A549 (cell line): ENCODE measurements around the gene NR1H4. TPM values are rescaled to one million over a fixed set of nuclear protein-coding genes. Genes with fewer than 3 reads are reported as not detected.

ENCODE experiments used
- ATAC-seq, 2 experiments: fragments of 200-7000 bp in 1 of 2; fragments of >200 bp in 1 of 2; cut with Nextera tagmentation in 1 of 2; cut with Tn5 transposase in 1 of 2; 3 replicates each; pipeline versions ENCODE4 v1.8.0 to v1.9.1; 2018 to 2020; ENCODE audit warnings: mild to moderate bottlenecking in 1 of 2, moderate library complexity in 1 of 2
- CTCF ChIA-PET: fragments of 300-600 bp; sonication (Branson Sonifier 250); formaldehyde crosslinking; extraction: SDS; loops from one replicate; lab custom pipeline; 2021; ENCODE audit warnings: antibody characterized with exemption, inconsistent platforms; lab: Yijun Ruan, JAX
- POLR2A ChIA-PET: fragments of 350-600 bp; formaldehyde crosslinking; extraction: SDS; loops from one replicate; lab custom pipeline; 2021; ENCODE audit warnings: antibody characterized with exemption, inconsistent platforms; lab: Yijun Ruan, JAX
- DNase-seq, 2 experiments: peaks; one replicate each; pipeline versions ENCODE4 v3.0.0 to v3.0.0-alpha.2; 2011 to 2016; ENCODE audit warnings: low read depth in 1 of 2, low spot score in 1 of 2
- FAIRE-seq: peaks from 2 replicates; lab custom pipeline; 2011; peaks lifted over from hg19 to GRCh38; lab: Jason Lieb, UNC
- H3K27ac ChIP-seq, 2 experiments: fragments of >200 bp; sonication (Bioruptor Twin); formaldehyde crosslinking; 3 replicates each; pipeline ENCODE4 v1.5.1; 2016 to 2017
- H3K4me1 ChIP-seq: fragments of >200 bp; sonication (Bioruptor Twin); formaldehyde crosslinking; 3 replicates; pipeline ENCODE4 v1.6.1; 2016
- H3K4me2 ChIP-seq: fragments of >200 bp; sonication (Bioruptor Twin); formaldehyde crosslinking; 3 replicates; pipeline ENCODE4 v1.6.1; 2016
- H3K4me3 ChIP-seq: fragments of >200 bp; sonication (Bioruptor Twin); formaldehyde crosslinking; 3 replicates; pipeline ENCODE4 v1.5.1; 2016
- H3K9me3 ChIP-seq: fragments of >200 bp; sonication (Bioruptor Twin); formaldehyde crosslinking; 3 replicates; pipeline ENCODE4 v1.6.1; 2016
- CBX2 ChIP-seq: fragments of 200-600 bp; sonication (generic); IDR thresholded peaks from 2 replicates; pipeline ENCODE4 v1.6.1; 2016; ENCODE audit warnings: low read depth, mild to moderate bottlenecking, borderline replicate concordance
- CEBPB ChIP-seq, 2 experiments: fragments of >200 bp in 1 of 2; sonication (Bioruptor Twin) in 1 of 2; formaldehyde crosslinking in 1 of 2; IDR thresholded peaks; 2 replicates each; pipeline ENCODE4 v1.6.1; 2012 to 2016
- CHD2 ChIP-seq: fragments of 150-350 bp; IDR thresholded peaks from 2 replicates; pipeline ENCODE4 v1.6.1; 2014; ENCODE audit warnings: low read length; ENCODE audit not compliant: partially characterized antibody
- CTCF ChIP-seq: fragments of >200 bp; sonication (Bioruptor Twin); formaldehyde crosslinking; IDR thresholded peaks from 3 replicates; pipeline ENCODE4 v1.5.1; 2016
- EHMT2 ChIP-seq: fragments of 200-600 bp; sonication (generic); IDR thresholded peaks from 2 replicates; pipeline ENCODE4 v1.6.1; 2016; ENCODE audit warnings: antibody characterized with exemption, low read depth, mild to moderate bottlenecking, moderate library complexity
- ESRRA ChIP-seq: fragments of 150-350 bp; IDR thresholded peaks from 2 replicates; pipeline ENCODE4 v1.6.1; 2014; ENCODE audit warnings: mild to moderate bottlenecking, low read length, borderline replicate concordance
- FOXS1 ChIP-seq: fragments of 250-450 bp; sonication (Bioruptor Pico); IDR thresholded peaks from 2 replicates; pipeline ENCODE4 v1.5.0; 2020; ENCODE audit warnings: mild to moderate bottlenecking, moderate library complexity
- HDAC2 ChIP-seq: fragments of 200-600 bp; sonication (generic); IDR thresholded peaks from 2 replicates; pipeline ENCODE4 v1.6.1; 2016
- HOXB13 ChIP-seq: fragments of 250-450 bp; sonication (Bioruptor Pico); IDR thresholded peaks from 2 replicates; pipeline ENCODE4 v1.5.0; 2020; ENCODE audit warnings: low read depth, mild to moderate bottlenecking, moderate library complexity
- HOXB5 ChIP-seq: fragments of 250-450 bp; sonication (Bioruptor Pico); IDR thresholded peaks from 2 replicates; pipeline ENCODE4 v1.5.0; 2020; ENCODE audit warnings: mild to moderate bottlenecking, moderate library complexity
- JUNB ChIP-seq: fragments of >200 bp; sonication (Bioruptor Twin); formaldehyde crosslinking; IDR thresholded peaks from 2 replicates; pipeline ENCODE4 v1.6.1; 2016
- MAFK ChIP-seq: fragments of 450-650 bp; IDR thresholded peaks from 2 replicates; pipeline ENCODE4 v1.6.1; 2014; ENCODE audit not compliant: partially characterized antibody
- MYC ChIP-seq: IDR thresholded peaks from 2 replicates; pipeline ENCODE4 v1.6.1; 2012; ENCODE audit warnings: mild to moderate bottlenecking, inconsistent platforms, low read length, improper control_type of control experiment, borderline replicate concordance
- RAD21 ChIP-seq, 2 experiments: fragments of >200 bp in 1 of 2; sonication (Bioruptor Twin) in 1 of 2; formaldehyde crosslinking in 1 of 2; IDR thresholded peaks in 1 of 2; conservative IDR thresholded peaks in 1 of 2; 2 replicates in 1 of 2; 3 replicates in 1 of 2; pipeline ENCODE4 v1.6.1; 2012 to 2018; ENCODE audit warnings: inconsistent platforms in 1 of 2
- SMC3 ChIP-seq: fragments of >200 bp; sonication (Bioruptor Twin); formaldehyde crosslinking; IDR thresholded peaks from 3 replicates; pipeline ENCODE4 v1.6.1; 2018; ENCODE audit warnings: inconsistent platforms
- TFCP2L1 ChIP-seq: fragments of 250-450 bp; sonication (Bioruptor Pico); IDR thresholded peaks from 2 replicates; pipeline ENCODE4 v1.5.0; 2021; ENCODE audit warnings: mild to moderate bottlenecking
- TP53 ChIP-seq: fragments of 250-450 bp; sonication (Bioruptor Pico); IDR thresholded peaks from 2 replicates; pipeline ENCODE4 v1.5.0; 2021; ENCODE audit warnings: mild to moderate bottlenecking, moderate library complexity
- ZFP36 ChIP-seq: fragments of 450-650 bp; IDR thresholded peaks from 2 replicates; pipeline ENCODE4 v1.6.1; 2014; ENCODE audit warnings: borderline replicate concordance; ENCODE audit not compliant: partially characterized antibody
- ZSCAN20 ChIP-seq: fragments of 250-450 bp; sonication (Bioruptor Pico); IDR thresholded peaks from 2 replicates; pipeline ENCODE4 v1.8.0; 2022; ENCODE audit warnings: mild to moderate bottlenecking, moderate library complexity
- WGBS: methylation state at CpG from one replicate; pipeline ENCODE4 v1.1.6; 2017; ENCODE audit errors: missing lambda C conversion rate; 5-methylcytosine and 5-hydroxymethylcytosine counted together
- polyA plus RNA-seq, 4 experiments: library from polyadenylated mRNA; depleted of rRNA in 3 of 4; stranded (reverse); fragments of >200 nt; fragmentation: RNase III in 1 of 4; extraction: RNeasy Plus Mini Kit Qiagen cat#74134 plus additional on column Dnase treatment in 1 of 4; gene quantifications; 2 replicates in 3 of 4; 3 replicates in 1 of 4; pipeline ENCODE4 v1.2.3, GENCODE V29; 2011 to 2017
- TF ChIP-seq, protein P1 (sequence below): fragments of 450-650 bp; IDR thresholded peaks from 2 replicates; pipeline ENCODE4 v1.6.1; 2014; ENCODE audit warnings: antibody characterized with exemption

Gene NR1H4
- polyA plus RNA-seq, 2 of the 4 experiments (the other 2 are of a cell fraction), result 0.40 to 1.4 TPM

- H3K4me2 ChIP-seq, result peak overlapping the region; percentile 42
- peak in 1 of 2 experiments; percentile 56; a peak in 2 of 6 replicates for ATAC-seq
Measured at GRCh38 chr12:100544165-100544564, 70.5 kb downstream of the NR1H4 start.

GRCh38 chr12:100545092-100545491 is 71.4 kb downstream of the NR1H4 start:
- no peak for TF ChIP-seq ESRRA
- no peak for TF ChIP-seq ZFP36
- TF ChIP-seq HDAC2, result no peak
- TF ChIP-seq HOXB5 (CRISPR knock-in tag), result no peak
- no peak for TF ChIP-seq ZSCAN20
- no peak for TF ChIP-seq TFCP2L1 (CRISPR knock-in tag)
- WGBS, result 81% methylated on average over 1 of the region's 1 CpG
- no peak for FAIRE-seq
- CTCF ChIA-PET, result interaction anchor here (0.7 to 1.6 kb wide), 5 partner anchors 10 to 199 kb away, joined by 3 to 7 read pairs (median 4); no protein-coding TSS in a partner anchor
- no peak overlapping the region for H3K4me3 ChIP-seq
- no peak overlapping the region for H3K27ac ChIP-seq
- H3K9me3 ChIP-seq, result no peaks in the 10 kb centered on the region
- DNase-seq, result peak in 1 of 2 experiments; percentile 16
- peak overlapping the region; percentile 42 for H3K4me2 ChIP-seq
- ATAC-seq, result peak in 1 of 2 experiments; percentile 83; a peak in 3 of 6 replicates
- peaks cover 16% of the 10 kb centered on the region for H3K4me1 ChIP-seq
- POLR2A ChIA-PET, result no interaction called here

More at GRCh38 chr12:100544165-100544564, 70.5 kb downstream of the NR1H4 start:
- Histone ChIP-seq H3K27ac (no peak overlapping the region), H3K9me3 (no peaks in the 10 kb centered on the region), H3K4me1 (peaks cover 16% of the 10 kb centered on the region), H3K4me3 (no peak overlapping the region)
- ChIA-PET POLR2A (no interaction called here), CTCF (interaction anchor here (0.9 to 3.4 kb wide), 5 partner anchors 9 to 192 kb away, joined by 3 to 16 read pairs (median 3); no protein-coding TSS in a partner anchor)
- TF ChIP-seq HOXB13 (CRISPR knock-in tag) (no peak), MAFK (peak; percentile 40), JUNB (peak; percentile 31; the same call in 1 of the 2 replicates)
- FAIRE-seq (no peak), DNase-seq (peak in 1 of 2 experiments; percentile 5)
- WGBS, result 59% methylated on average over 4 of the region's 4 CpGs

DNA sequence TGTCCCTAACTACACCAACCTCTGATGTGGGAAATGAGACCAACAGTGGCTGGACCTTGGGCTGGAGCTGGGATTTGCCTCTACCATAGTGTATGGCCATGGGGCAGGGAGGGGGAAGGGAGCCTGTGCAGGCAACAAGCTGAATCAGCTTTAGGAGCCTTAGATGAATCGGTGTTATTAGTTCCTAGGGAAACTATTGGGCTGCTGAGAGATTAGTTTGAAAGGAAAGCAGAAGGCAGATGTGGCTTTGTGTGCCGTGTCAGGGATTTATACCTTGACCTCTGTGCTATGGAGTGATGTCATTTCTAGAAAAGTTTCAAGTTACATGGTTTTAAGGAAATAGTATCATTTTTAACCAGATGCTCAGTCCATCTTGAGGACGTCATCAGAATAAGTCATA is 80.3 kb downstream of the NR1H4 start:
- H3K4me1 ChIP-seq, result peaks cover 11% of the 10 kb centered on the region; the same call in 2 of the 3 replicates
- TF ChIP-seq CHD2, result no peak
- TF ChIP-seq MAFK, result peak; percentile 11
- 45% methylated on average over 3 of the region's 3 CpGs for WGBS
- FAIRE-seq, result no peak
- no peak overlapping the region for H3K4me2 ChIP-seq
- DNase-seq, result peak in 1 of 2 experiments; percentile 16
- ChIA-PET POLR2A (no interaction called here), CTCF (interaction anchor here (0.7 to 6.1 kb wide), 20 partner anchors 8 to 322 kb away, joined by 3 to 96 read pairs (median 3); no protein-coding TSS in a partner anchor)
- no peak overlapping the region; a peak in 1 of 6 replicates for H3K27ac ChIP-seq
- H3K4me3 ChIP-seq, result no peak overlapping the region
- ATAC-seq, result peak; percentile 46 to 47; a peak in 4 of 6 replicates
- no peaks in the 10 kb centered on the region for H3K9me3 ChIP-seq

- Histone ChIP-seq H3K27ac (no peak overlapping the region), H3K4me3 (no peak overlapping the region), H3K4me2 (no peak overlapping the region), H3K9me3 (no peaks in the 10 kb centered on the region)
- ATAC-seq, result peak; percentile 91 to 94
- TF ChIP-seq HDAC2 (no peak), SMC3 (peak; percentile 99), CBX2 (no peak), FOXS1 (CRISPR knock-in tag) (peak; percentile 99), TP53 (CRISPR knock-in tag) (no peak), CTCF (peak; percentile 99), MYC (no peak), RAD21 (conservative IDR thresholded peaks at IDR 0.05 in 1 of 2, IDR thresholded peaks at IDR 0.05 in 1 of 2) (peak; percentile 99), EHMT2 (no peak), CEBPB (IDR thresholded peaks at IDR 0.05) (peak in 1 of 2 experiments; percentile 51; a peak in 2 of 4 replicates)
- TF ChIP-seq, protein P1, sequence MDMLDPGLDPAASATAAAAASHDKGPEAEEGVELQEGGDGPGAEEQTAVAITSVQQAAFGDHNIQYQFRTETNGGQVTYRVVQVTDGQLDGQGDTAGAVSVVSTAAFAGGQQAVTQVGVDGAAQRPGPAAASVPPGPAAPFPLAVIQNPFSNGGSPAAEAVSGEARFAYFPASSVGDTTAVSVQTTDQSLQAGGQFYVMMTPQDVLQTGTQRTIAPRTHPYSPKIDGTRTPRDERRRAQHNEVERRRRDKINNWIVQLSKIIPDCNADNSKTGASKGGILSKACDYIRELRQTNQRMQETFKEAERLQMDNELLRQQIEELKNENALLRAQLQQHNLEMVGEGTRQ, result no peak
- TF ChIP-seq, all 56 proteins: peak for 5
- DNase-seq (peak; percentile 68 to 89), FAIRE-seq (peak; percentile 98)
- WGBS, result 0% methylated on average over 1 of the region's 1 CpG
- ChIA-PET POLR2A (no interaction called here), CTCF (interaction anchor here (0.6 to 6.1 kb wide), 29 partner anchors 9 to 328 kb away, joined by 3 to 96 read pairs (median 3); no protein-coding TSS in a partner anchor)
- H3K4me1 ChIP-seq, result peaks cover 11% of the 10 kb centered on the region; the same call in 2 of the 3 replicates
Measured at GRCh38 chr12:100554608-100555077, 81.0 kb downstream of the NR1H4 start.
